Left forelimb (tissue), 1 donor: ENCODE data around the gene GAN.

Experiments used
- DNase-seq: peaks from one replicate; pipeline ENCODE4 v3.0.0-alpha.2; 2018; ENCODE audit warnings: low spot score

The GAN gene

GRCh38 chr16:81353895-81354294 lies 39.1 kb downstream of the GAN start:
- DNase-seq, result no peak

- DNase-seq, result no peak
Observed at GRCh38 chr16:81357711-81358260, 43.0 kb downstream of the GAN start.

GRCh38 chr16:81358860-81359259 lies 44.1 kb downstream of the GAN start:
- DNase-seq, result no peak

GRCh38 chr16:81360135-81360534 lies 45.4 kb downstream of the GAN start:
- DNase-seq, result no peak

GRCh38 chr16:81365731-81366130 lies 51.0 kb downstream of the GAN start:
- no peak for DNase-seq

GRCh38 chr16:81366316-81366932 lies 51.7 kb downstream of the GAN start:
- DNase-seq, result no peak

GRCh38 chr16:81367821-81368220 lies 53.1 kb downstream of the GAN start:
- DNase-seq, result no peak

- no peak for DNase-seq
Observed at GRCh38 chr16:81369888-81370504, 55.2 kb downstream of the GAN start.

- DNase-seq, result no peak
Observed at GRCh38 chr16:81371106-81371505, 56.3 kb downstream of the GAN start.

- DNase-seq, result no peak
Observed at GRCh38 chr16:81374550-81374949, 59.8 kb downstream of the GAN start.

GRCh38 chr16:81376880-81377279 lies 62.1 kb downstream of the GAN start:
- DNase-seq, result no peak

GRCh38 chr16:81378049-81378448 lies 63.3 kb downstream of the GAN start:
- DNase-seq, result no peak

- no peak for DNase-seq
Observed at GRCh38 chr16:81380932-81381331, 66.2 kb downstream of the GAN start.

- DNase-seq, result no peak
Observed at GRCh38 chr16:81384006-81384405, 69.2 kb downstream of the GAN start.

- no peak for DNase-seq
Observed at GRCh38 chr16:81385031-81385756, 70.4 kb downstream of the GAN start.

GRCh38 chr16:81388357-81388756 lies 73.6 kb downstream of the GAN start:
- DNase-seq, result no peak

- DNase-seq, result no peak
Observed at GRCh38 chr16:81390840-81391239, 76.1 kb downstream of the GAN start.

- DNase-seq, result no peak
Observed at GRCh38 chr16:81392011-81392410, 77.2 kb downstream of the GAN start.

GRCh38 chr16:81394416-81394815 lies 79.7 kb downstream of the GAN start:
- no peak for DNase-seq

GRCh38 chr16:81394966-81395655 lies 80.3 kb downstream of the GAN start:
- no peak for DNase-seq

- no peak for DNase-seq
Observed at GRCh38 chr16:81397058-81397878, 82.5 kb downstream of the GAN start.
